HG03064 (cell line): Measurements from ENCODE around the gene CPT1A.

Source experiments
- ATAC-seq: cut with Tn5 transposase; IDR thresholded peaks from one replicate; pipeline ENCODE4 v1.9.1; 2021; ENCODE audit warnings: low read depth; ENCODE audit not compliant: unreplicated experiment

CPT1A gene

GRCh38 chr11:68806931-68807844 is 34.5 kb downstream of the CPT1A start:
- no peak for ATAC-seq

- no peak for ATAC-seq
These were observed 36.9 kb downstream of the CPT1A start for GRCh38 chr11:68804786-68805185.

GRCh38 chr11:68803766-68804165 is 38.0 kb downstream of the CPT1A start:
- no peak for ATAC-seq

- ATAC-seq = no peak
These were observed 43.4 kb downstream of the CPT1A start for GRCh38 chr11:68798221-68798813.

GRCh38 chr11:68796801-68797200 is 44.9 kb downstream of the CPT1A start:
- no peak for ATAC-seq

- ATAC-seq = no peak
These were observed 49.2 kb downstream of the CPT1A start for GRCh38 chr11:68792400-68792966.

GRCh38 chr11:68784653-68785052 is 57.1 kb downstream of the CPT1A start:
- ATAC-seq = no peak

GRCh38 chr11:68783216-68783821 is 58.4 kb downstream of the CPT1A start:
- ATAC-seq = no peak

GRCh38 chr11:68782711-68783110 is 59.0 kb downstream of the CPT1A start:
- no peak for ATAC-seq

- ATAC-seq = no peak
These were observed 60.9 kb downstream of the CPT1A start for GRCh38 chr11:68780829-68781228.

GRCh38 chr11:68778205-68778604 is 63.5 kb downstream of the CPT1A start:
- ATAC-seq = no peak

- ATAC-seq = no peak
These were observed 65.1 kb downstream of the CPT1A start for GRCh38 chr11:68776442-68777235.

- no peak for ATAC-seq
These were observed 65.7 kb downstream of the CPT1A start for GRCh38 chr11:68775951-68776388.

GRCh38 chr11:68774194-68774585 is 67.5 kb downstream of the CPT1A start:
- ATAC-seq = no peak

- no peak for ATAC-seq
These were observed 68.1 kb downstream of the CPT1A start for GRCh38 chr11:68773521-68774193.

- ATAC-seq = no peak
These were observed 68.8 kb downstream of the CPT1A start for GRCh38 chr11:68772936-68773335.

GRCh38 chr11:68770781-68771180 is 70.9 kb downstream of the CPT1A start:
- no peak for ATAC-seq

GRCh38 chr11:68767672-68768071 is 74.0 kb downstream of the CPT1A start:
- ATAC-seq = no peak

- ATAC-seq = no peak
These were observed 74.9 kb downstream of the CPT1A start for GRCh38 chr11:68766786-68767185.

- ATAC-seq = no peak
These were observed 77.0 kb downstream of the CPT1A start for GRCh38 chr11:68764746-68765145.
